Activated T-cell treated with anti-CD3 and anti-CD28 coated beads, Interleukin-2, amount 50 U/mL, for 1 hour (primary cell): ENCODE measurements around the gene PRAC1.

ENCODE experiments used
- DNase-seq: peaks from one replicate; pipeline ENCODE4 v3.0.0-alpha.2; 2020

Gene PRAC1

GRCh38 chr17:48722201-48722907 lies at the start of gene PRAC1:
Gene PRAC1 (minus strand): TSS chr17:48722518. CDS start chr17:48722392, 126 bp downstream.
- no peak for DNase-seq

- no peak for DNase-seq
Observed at GRCh38 chr17:48770954-48771353, 48.6 kb upstream of the PRAC1 start.

- no peak for DNase-seq
Observed at GRCh38 chr17:48769009-48769675, 46.8 kb upstream of the PRAC1 start.

- no peak for DNase-seq
Observed at GRCh38 chr17:48767263-48767774, 45.0 kb upstream of the PRAC1 start.

GRCh38 chr17:48761114-48761513 lies 38.8 kb upstream of the PRAC1 start:
- DNase-seq = no peak

GRCh38 chr17:48760411-48760810 lies 38.1 kb upstream of the PRAC1 start:
- no peak for DNase-seq

GRCh38 chr17:48759288-48759687 lies 37.0 kb upstream of the PRAC1 start:
- DNase-seq = no peak

GRCh38 chr17:48757524-48757961 lies 35.2 kb upstream of the PRAC1 start:
- no peak for DNase-seq

GRCh38 chr17:48756830-48757251 lies 34.5 kb upstream of the PRAC1 start:
- no peak for DNase-seq

GRCh38 chr17:48755356-48755755 lies 33.0 kb upstream of the PRAC1 start:
- DNase-seq = no peak

- no peak for DNase-seq
Observed at GRCh38 chr17:48754500-48755261, 32.4 kb upstream of the PRAC1 start.

- DNase-seq = no peak
Observed at GRCh38 chr17:48753794-48754499, 31.6 kb upstream of the PRAC1 start.

- no peak for DNase-seq
Observed at GRCh38 chr17:48752399-48753288, 30.3 kb upstream of the PRAC1 start.

- no peak for DNase-seq
Observed at GRCh38 chr17:48751733-48752398, 29.5 kb upstream of the PRAC1 start.

- no peak for DNase-seq
Observed at GRCh38 chr17:48751172-48751571, 28.9 kb upstream of the PRAC1 start.

GRCh38 chr17:48749621-48750553 lies 27.6 kb upstream of the PRAC1 start:
- DNase-seq = no peak

GRCh38 chr17:48748718-48749566 lies 26.6 kb upstream of the PRAC1 start:
- DNase-seq = no peak

GRCh38 chr17:48747445-48748363 lies 25.4 kb upstream of the PRAC1 start:
- no peak for DNase-seq
